ENCODE data around the gene GLCE. TPM values are rescaled to one million over a fixed set of nuclear protein-coding genes. Genes with fewer than 3 reads are reported as not detected.

The GLCE gene
- total RNA-seq: 12.8 TPM
- 7.3 TPM for polyA plus RNA-seq
- long read RNA-seq, donor 1, full-length matches to known transcripts: 1 of 1 reads
- long read RNA-seq, donor 1, partial matches to known transcripts: 0 of 1 reads
- long read RNA-seq, donor 1, other reads (novel, unspliced or antisense): 0 of 1 reads
- long read RNA-seq, donor 2: 0 reads
- long read RNA-seq, donor 3, full-length matches to known transcripts: 5 of 10 reads
- long read RNA-seq, donor 3, partial matches to known transcripts: 0 of 10 reads
- long read RNA-seq, donor 3, other reads (novel, unspliced or antisense): 5 of 10 reads
- long read RNA-seq, donor 4, full-length matches to known transcripts: 1 of 1 reads
- long read RNA-seq, donor 4, partial matches to known transcripts: 0 of 1 reads
- long read RNA-seq, donor 4, other reads (novel, unspliced or antisense): 0 of 1 reads
- long read RNA-seq, donor 5, full-length matches to known transcripts: 2 of 2 reads
- long read RNA-seq, donor 5, partial matches to known transcripts: 0 of 2 reads
- long read RNA-seq, donor 5, other reads (novel, unspliced or antisense): 0 of 2 reads
- long read RNA-seq, donor 6, full-length matches to known transcripts: 4 of 13 reads
- long read RNA-seq, donor 6, partial matches to known transcripts: 9 of 13 reads
- long read RNA-seq, donor 6, other reads (novel, unspliced or antisense): 0 of 13 reads
- long read RNA-seq, donor 7, full-length matches to known transcripts: 3 of 3 reads
- long read RNA-seq, donor 7, partial matches to known transcripts: 0 of 3 reads
- long read RNA-seq, donor 7, other reads (novel, unspliced or antisense): 0 of 3 reads
- long read RNA-seq, donor 8, full-length matches to known transcripts: 4 of 4 reads
- long read RNA-seq, donor 8, partial matches to known transcripts: 0 of 4 reads
- long read RNA-seq, donor 8, other reads (novel, unspliced or antisense): 0 of 4 reads
- long read RNA-seq, donor 9, full-length matches to known transcripts: 5 of 5 reads
- long read RNA-seq, donor 9, partial matches to known transcripts: 0 of 5 reads
- long read RNA-seq, donor 9, other reads (novel, unspliced or antisense): 0 of 5 reads
- long read RNA-seq, donor 10, partial matches to known transcripts: 5 of 5 reads
- long read RNA-seq, donor 10, other reads (novel, unspliced or antisense): 0 of 5 reads

DNA sequence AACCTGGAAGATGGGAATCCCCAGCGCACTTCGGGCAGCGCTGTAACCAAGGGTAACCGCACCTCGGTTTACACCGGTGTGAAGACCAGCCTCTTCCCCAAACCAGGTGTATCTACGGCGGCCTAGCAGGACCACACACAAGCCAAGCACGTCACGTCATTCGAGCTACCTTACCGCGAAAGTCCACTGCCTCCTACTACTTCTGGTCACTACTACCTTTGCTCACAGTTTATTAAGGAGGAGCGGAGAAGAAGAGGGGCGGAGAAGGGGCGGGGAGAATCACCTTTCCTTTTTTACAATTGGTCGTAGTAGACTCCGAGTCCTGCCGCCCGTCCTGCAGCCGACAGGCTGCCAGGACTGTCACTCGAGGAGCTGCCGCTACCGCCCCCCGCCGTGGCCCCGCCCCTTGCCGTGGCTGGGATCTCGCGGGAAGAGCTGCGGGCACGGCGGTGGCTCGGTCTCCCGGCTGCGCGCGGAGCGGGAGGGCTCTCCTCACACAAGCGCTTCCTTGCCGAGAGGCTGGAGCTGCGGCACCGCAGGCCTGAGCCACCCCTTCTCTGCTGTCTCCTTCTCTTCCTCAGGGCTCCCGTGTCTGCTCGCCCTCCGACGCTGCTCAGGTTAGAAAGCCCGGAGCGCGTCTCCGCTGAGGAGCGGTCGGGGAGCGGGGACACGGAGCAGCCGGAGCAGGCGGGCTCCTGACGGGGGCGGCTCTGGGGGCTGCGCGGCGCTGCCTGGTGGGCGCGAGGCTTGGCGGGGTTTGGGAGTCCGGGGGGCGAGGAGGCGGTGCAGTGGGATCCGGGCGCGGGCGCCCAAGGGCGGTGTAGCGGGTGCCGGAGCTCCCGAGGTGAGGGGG lies at the start of gene GLCE:
Gene GLCE, plus strand, starts transcription at position 495 of the 853 bp plus-strand sequence. CDS start 95,172 bp downstream, outside the sequence.
- WGBS: under 1% methylated on average over 76 of the region's 76 CpGs

GRCh38 chr15:69114331-69114928 lies 46.0 kb upstream of the GLCE start:
- Histone ChIP-seq H3K4me3 (ENCODE audit: low read length in 2 of 2) (no peak overlapping the region), H3K4me1 (ENCODE audit: control insufficient read depth in 2 of 2, insufficient read depth in 2 of 2, low read length in 2 of 2) (peaks cover 0 to 10% of the 10 kb centered on the region in 2 donors), H3K9me3 (ENCODE audit: control insufficient read depth in 2 of 2, insufficient read depth in 1 of 2, low read length in 1 of 2) (no peaks in the 10 kb centered on the region), H3K27me3 (ENCODE audit: control insufficient read depth in 2 of 2, insufficient read depth in 1 of 2, low read length in 1 of 2) (no peaks in the 10 kb centered on the region), H3K27ac (ENCODE audit: low read depth in 1 of 2, low read length in 1 of 2) (no peak overlapping the region), H3K36me3 (ENCODE audit: control insufficient read depth in 2 of 2, insufficient read depth in 2 of 2, low read length in 1 of 2) (no peaks in the 10 kb centered on the region)
- WGBS: 87% methylated on average over 11 of the region's 11 CpGs
- peak in 2 of 9 donors; percentile 4 to 11 for DNase-seq (ENCODE audit: low read depth in 6 of 9, low spot score in 9 of 9)

More for the DNA sequence above, at the start of gene GLCE:
- Histone ChIP-seq H3K9me3 (ENCODE audit: control insufficient read depth in 2 of 2, insufficient read depth in 1 of 2, low read length in 1 of 2) (no peaks in the 10 kb centered on the region), H3K27ac (ENCODE audit: low read depth in 1 of 2, low read length in 1 of 2) (peak within 1 kb of the TSS; percentile 76 to 82), H3K4me3 (ENCODE audit: low read length in 2 of 2) (peak within 1 kb of the TSS; percentile 81 to 95), H3K4me1 (ENCODE audit: control insufficient read depth in 2 of 2, insufficient read depth in 2 of 2, low read length in 2 of 2) (peaks cover 8 to 12% of the 10 kb centered on the region in 2 donors), H3K27me3 (ENCODE audit: control insufficient read depth in 2 of 2, insufficient read depth in 1 of 2, low read length in 1 of 2) (peaks cover 0 to 3% of the 10 kb centered on the region in 2 donors), H3K36me3 (ENCODE audit: control insufficient read depth in 2 of 2, insufficient read depth in 2 of 2, low read length in 1 of 2) (no peaks in the 10 kb centered on the region)
- peak; percentile 83 to 97 (median 93) for DNase-seq (ENCODE audit: low read depth in 6 of 9, low spot score in 9 of 9)

DNA sequence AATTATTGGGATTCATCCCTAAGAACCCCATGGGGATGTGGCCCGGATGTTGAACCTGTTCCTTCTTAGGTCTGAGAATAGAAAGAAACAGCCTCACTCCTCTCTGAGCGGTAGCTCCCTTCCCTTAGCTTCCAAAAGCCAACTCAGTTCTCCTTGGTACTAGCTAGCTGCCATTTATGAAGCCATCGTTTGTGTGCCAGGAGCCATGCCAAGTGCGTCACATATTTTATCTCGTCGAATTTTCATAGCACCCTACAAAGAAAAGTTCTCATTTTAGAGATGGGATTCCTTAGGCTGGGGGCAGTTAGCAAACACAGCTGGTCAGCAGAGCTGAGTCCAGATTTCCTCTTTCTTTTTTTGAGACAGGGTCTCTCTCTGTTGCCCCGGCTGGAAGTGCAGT lies 45.4 kb upstream of the GLCE start:
- 96% methylated on average over 7 of the region's 7 CpGs for WGBS
- Histone ChIP-seq H3K4me3 (ENCODE audit: low read length in 2 of 2) (no peak overlapping the region), H3K27ac (ENCODE audit: low read depth in 1 of 2, low read length in 1 of 2) (no peak overlapping the region)

DNA sequence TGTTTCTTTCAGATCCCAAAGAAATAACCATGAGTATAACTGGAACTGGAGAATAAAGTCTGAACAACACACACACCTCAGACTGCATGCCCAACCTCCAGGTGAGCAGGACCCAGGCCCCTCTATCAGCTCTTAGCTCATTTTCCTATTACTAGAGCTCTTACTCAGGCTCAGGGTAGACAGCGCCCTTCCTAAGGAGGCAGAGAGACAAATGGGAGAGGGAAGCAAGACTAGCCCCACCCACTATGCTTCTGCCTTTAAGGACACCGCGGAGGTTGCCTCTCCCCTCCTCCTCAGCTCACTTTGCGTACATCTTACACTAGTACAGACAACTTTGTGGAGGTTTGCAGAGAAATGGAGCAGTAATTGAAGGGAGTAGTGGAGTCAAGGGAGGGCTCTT lies 44.0 kb upstream of the GLCE start:
- H3K27me3 ChIP-seq (ENCODE audit: control insufficient read depth in 2 of 2, insufficient read depth in 1 of 2, low read length in 1 of 2): no peaks in the 10 kb centered on the region
- WGBS: 90% methylated on average over 4 of the region's 4 CpGs
- no peak overlapping the region for H3K4me3 ChIP-seq (ENCODE audit: low read length in 2 of 2)
- no peaks in the 10 kb centered on the region for H3K36me3 ChIP-seq (ENCODE audit: control insufficient read depth in 2 of 2, insufficient read depth in 2 of 2, low read length in 1 of 2)
- H3K27ac ChIP-seq (ENCODE audit: low read depth in 1 of 2, low read length in 1 of 2): no peak overlapping the region
- no peak for DNase-seq (ENCODE audit: low read depth in 6 of 9, low spot score in 9 of 9)
- no peaks in the 10 kb centered on the region for H3K9me3 ChIP-seq (ENCODE audit: control insufficient read depth in 2 of 2, insufficient read depth in 1 of 2, low read length in 1 of 2)
- peaks cover 0 to 10% of the 10 kb centered on the region in 2 donors for H3K4me1 ChIP-seq (ENCODE audit: control insufficient read depth in 2 of 2, insufficient read depth in 2 of 2, low read length in 2 of 2)

More for the DNA sequence above, 45.4 kb upstream of the GLCE start:
- no peaks in the 10 kb centered on the region for H3K27me3 ChIP-seq (ENCODE audit: control insufficient read depth in 2 of 2, insufficient read depth in 1 of 2, low read length in 1 of 2)
- no peaks in the 10 kb centered on the region for H3K36me3 ChIP-seq (ENCODE audit: control insufficient read depth in 2 of 2, insufficient read depth in 2 of 2, low read length in 1 of 2)
- peaks cover 0 to 10% of the 10 kb centered on the region in 2 donors for H3K4me1 ChIP-seq (ENCODE audit: control insufficient read depth in 2 of 2, insufficient read depth in 2 of 2, low read length in 2 of 2)
- DNase-seq (ENCODE audit: low read depth in 6 of 9, low spot score in 9 of 9): no peak
- no peaks in the 10 kb centered on the region for H3K9me3 ChIP-seq (ENCODE audit: control insufficient read depth in 2 of 2, insufficient read depth in 1 of 2, low read length in 1 of 2)

- H3K27me3 ChIP-seq (ENCODE audit: control insufficient read depth in 2 of 2, insufficient read depth in 1 of 2, low read length in 1 of 2): no peaks in the 10 kb centered on the region
- no peak overlapping the region for H3K27ac ChIP-seq (ENCODE audit: low read depth in 1 of 2, low read length in 1 of 2)
- no peak for DNase-seq (ENCODE audit: low read depth in 6 of 9, low spot score in 9 of 9)
- no peaks in the 10 kb centered on the region for H3K9me3 ChIP-seq (ENCODE audit: control insufficient read depth in 2 of 2, insufficient read depth in 1 of 2, low read length in 1 of 2)
- WGBS: 87% methylated on average over 7 of the region's 7 CpGs
- peaks cover 0 to 10% of the 10 kb centered on the region in 2 donors for H3K4me1 ChIP-seq (ENCODE audit: control insufficient read depth in 2 of 2, insufficient read depth in 2 of 2, low read length in 2 of 2)
- no peak overlapping the region for H3K4me3 ChIP-seq (ENCODE audit: low read length in 2 of 2)
- no peaks in the 10 kb centered on the region for H3K36me3 ChIP-seq (ENCODE audit: control insufficient read depth in 2 of 2, insufficient read depth in 2 of 2, low read length in 1 of 2)
Observed at GRCh38 chr15:69117431-69117871, 43.0 kb upstream of the GLCE start.

DNA sequence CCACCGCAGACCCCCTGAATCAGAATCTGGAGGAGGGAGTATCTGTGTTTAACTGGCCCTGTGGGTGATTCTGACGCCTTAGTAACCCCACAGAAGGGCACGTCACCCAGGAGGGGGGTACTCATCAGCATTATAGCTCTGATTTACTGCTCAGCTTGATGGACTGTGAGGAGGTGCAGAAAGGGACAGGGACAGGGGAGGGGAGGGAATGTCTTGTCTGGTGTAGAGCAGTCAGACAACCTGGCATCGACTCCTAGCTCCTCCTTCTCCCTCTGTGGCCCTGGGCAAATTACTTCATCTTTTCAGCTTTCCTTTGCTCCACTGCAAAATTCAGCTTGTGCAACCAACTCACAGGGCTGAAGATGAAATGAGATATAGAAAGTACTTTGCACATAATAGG lies 42.3 kb upstream of the GLCE start:
- Histone ChIP-seq H3K4me3 (ENCODE audit: low read length in 2 of 2) (no peak overlapping the region), H3K36me3 (ENCODE audit: control insufficient read depth in 2 of 2, insufficient read depth in 2 of 2, low read length in 1 of 2) (no peaks in the 10 kb centered on the region), H3K27me3 (ENCODE audit: control insufficient read depth in 2 of 2, insufficient read depth in 1 of 2, low read length in 1 of 2) (no peaks in the 10 kb centered on the region), H3K4me1 (ENCODE audit: control insufficient read depth in 2 of 2, insufficient read depth in 2 of 2, low read length in 2 of 2) (peaks cover 0 to 10% of the 10 kb centered on the region in 2 donors), H3K9me3 (ENCODE audit: control insufficient read depth in 2 of 2, insufficient read depth in 1 of 2, low read length in 1 of 2) (no peaks in the 10 kb centered on the region), H3K27ac (ENCODE audit: low read depth in 1 of 2, low read length in 1 of 2) (no peak overlapping the region)
- DNase-seq (ENCODE audit: low read depth in 6 of 9, low spot score in 9 of 9): no peak
- WGBS: 81% methylated on average over 4 of the region's 4 CpGs

- H3K27ac ChIP-seq (ENCODE audit: low read depth in 1 of 2, low read length in 1 of 2): no peak overlapping the region
- DNase-seq (ENCODE audit: low read depth in 6 of 9, low spot score in 9 of 9): no peak
- no peaks in the 10 kb centered on the region for H3K27me3 ChIP-seq (ENCODE audit: control insufficient read depth in 2 of 2, insufficient read depth in 1 of 2, low read length in 1 of 2)
- no peak overlapping the region for H3K4me3 ChIP-seq (ENCODE audit: low read length in 2 of 2)
- WGBS: 53% methylated on average over 2 of the region's 2 CpGs
- H3K4me1 ChIP-seq (ENCODE audit: control insufficient read depth in 2 of 2, insufficient read depth in 2 of 2, low read length in 2 of 2): peaks cover 0 to 5% of the 10 kb centered on the region in 2 donors
- no peaks in the 10 kb centered on the region for H3K36me3 ChIP-seq (ENCODE audit: control insufficient read depth in 2 of 2, insufficient read depth in 2 of 2, low read length in 1 of 2)
- no peaks in the 10 kb centered on the region for H3K9me3 ChIP-seq (ENCODE audit: control insufficient read depth in 2 of 2, insufficient read depth in 1 of 2, low read length in 1 of 2)
Observed at GRCh38 chr15:69119001-69119400, 41.4 kb upstream of the GLCE start.
